GM21390 (cell line): ENCODE results near the gene PGPEP1.
"Not testable (repeated sequence)": the region's sequence is repeated elsewhere in the genome, so short reads cannot be mapped to it uniquely, and the experiment has no call there.

Source experiments
- ATAC-seq: cut with Tn5 transposase; IDR thresholded peaks from one replicate; pipeline ENCODE4 v1.9.1; 2021; ENCODE audit not compliant: unreplicated experiment

Gene PGPEP1

GRCh38 chr19:18308051-18308947, 32.1 kb upstream of the PGPEP1 start:
- ATAC-seq: no peak

- ATAC-seq: no peak
Observed at GRCh38 chr19:18308948-18309325, 31.5 kb upstream of the PGPEP1 start.

- ATAC-seq: no peak
Observed at GRCh38 chr19:18309525-18310064, 30.8 kb upstream of the PGPEP1 start.

GRCh38 chr19:18310118-18310909, 30.1 kb upstream of the PGPEP1 start:
- ATAC-seq: no peak

- ATAC-seq: no peak
Observed at GRCh38 chr19:18310966-18311365, 29.4 kb upstream of the PGPEP1 start.

- no peak for ATAC-seq
Observed at GRCh38 chr19:18311502-18312091, 28.8 kb upstream of the PGPEP1 start.

GRCh38 chr19:18312092-18312534, 28.3 kb upstream of the PGPEP1 start:
- ATAC-seq: no peak

GRCh38 chr19:18313398-18313797, 27.0 kb upstream of the PGPEP1 start:
- ATAC-seq: no peak

- no peak for ATAC-seq
Observed at GRCh38 chr19:18317961-18318800, 22.2 kb upstream of the PGPEP1 start.

GRCh38 chr19:18319591-18320135, 20.7 kb upstream of the PGPEP1 start:
- ATAC-seq: no peak

- ATAC-seq: no peak
Observed at GRCh38 chr19:18320865-18321733, 19.3 kb upstream of the PGPEP1 start.

- no peak for ATAC-seq
Observed at GRCh38 chr19:18321734-18322102, 18.7 kb upstream of the PGPEP1 start.

- no peak for ATAC-seq
Observed at GRCh38 chr19:18322318-18322758, 18.1 kb upstream of the PGPEP1 start.

GRCh38 chr19:18322759-18323460, 17.5 kb upstream of the PGPEP1 start, which contains the start of gene LSM4:
Gene LSM4 (minus strand): TSS chr19:18323076. CDS start chr19:18323020, 56 bp downstream.
- peak; percentile 83 for ATAC-seq

- ATAC-seq: not testable (repeated sequence)
Observed at GRCh38 chr19:18324373-18324731, 16.0 kb upstream of the PGPEP1 start.

- no peak for ATAC-seq
Observed at GRCh38 chr19:18326772-18327171, 13.6 kb upstream of the PGPEP1 start.

GRCh38 chr19:18328340-18329034, 11.9 kb upstream of the PGPEP1 start:
- peak; percentile 84 for ATAC-seq

- no peak for ATAC-seq
Observed at GRCh38 chr19:18329035-18329376, 11.4 kb upstream of the PGPEP1 start.
